CD4-positive, alpha-beta T cell treated with Interleukin-21 for 1 hour (primary cell): ENCODE results near the gene UBE2L3.
A peak's percentile ranks its signal among the peaks of the same experiment; 100 is the strongest.
"Not testable (repeated sequence)": the region's sequence is repeated elsewhere in the genome, so short reads cannot be mapped to it uniquely, and the experiment has no call there.

Experiments
- DNase-seq: peaks from one replicate; pipeline ENCODE4 v3.0.0-alpha.2; 2020

Gene UBE2L3

DNA sequence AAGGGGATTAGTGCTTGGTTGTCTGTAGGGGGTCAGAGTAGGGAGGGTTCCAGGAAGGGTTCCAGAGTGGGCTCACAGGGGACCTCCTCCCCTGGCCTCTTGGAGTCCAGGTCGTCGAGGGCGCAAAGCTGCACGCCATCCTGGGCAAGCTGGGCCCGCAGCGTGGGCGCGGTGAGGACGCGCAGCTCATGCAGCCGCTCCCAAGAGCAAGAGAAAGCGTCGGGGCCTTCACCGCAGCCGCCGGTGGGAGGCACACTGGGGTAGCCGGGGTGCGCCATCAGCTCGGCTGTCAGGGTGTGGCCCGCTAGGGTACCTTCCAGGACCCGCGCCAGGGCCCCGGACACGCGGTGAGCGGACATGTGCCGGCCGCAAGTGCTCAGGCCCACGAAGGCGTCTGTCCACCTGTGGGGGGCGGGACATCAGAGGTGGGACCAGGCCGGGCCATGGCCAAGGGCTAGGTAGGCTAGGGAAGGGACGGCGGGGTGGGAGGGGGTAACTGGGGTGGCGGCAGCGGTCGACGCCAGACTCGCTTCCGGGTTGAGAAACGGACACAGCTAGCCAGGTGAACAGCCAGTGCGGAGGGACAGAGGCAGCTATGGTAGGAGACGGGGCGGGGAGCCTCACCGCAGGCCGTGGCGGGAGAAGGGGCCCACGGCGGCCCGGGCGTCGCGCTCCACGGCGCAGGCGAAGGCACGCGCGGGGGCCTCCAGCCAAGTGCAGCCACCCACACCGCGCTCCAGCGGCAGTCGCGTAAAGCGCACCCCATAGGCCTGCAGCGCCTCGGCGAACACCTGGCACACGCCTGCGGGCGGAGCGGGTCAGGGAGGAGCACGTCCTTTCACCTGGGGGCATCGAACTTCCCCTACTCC, 61.1 kb downstream of the UBE2L3 start:
- no peak for DNase-seq

DNA sequence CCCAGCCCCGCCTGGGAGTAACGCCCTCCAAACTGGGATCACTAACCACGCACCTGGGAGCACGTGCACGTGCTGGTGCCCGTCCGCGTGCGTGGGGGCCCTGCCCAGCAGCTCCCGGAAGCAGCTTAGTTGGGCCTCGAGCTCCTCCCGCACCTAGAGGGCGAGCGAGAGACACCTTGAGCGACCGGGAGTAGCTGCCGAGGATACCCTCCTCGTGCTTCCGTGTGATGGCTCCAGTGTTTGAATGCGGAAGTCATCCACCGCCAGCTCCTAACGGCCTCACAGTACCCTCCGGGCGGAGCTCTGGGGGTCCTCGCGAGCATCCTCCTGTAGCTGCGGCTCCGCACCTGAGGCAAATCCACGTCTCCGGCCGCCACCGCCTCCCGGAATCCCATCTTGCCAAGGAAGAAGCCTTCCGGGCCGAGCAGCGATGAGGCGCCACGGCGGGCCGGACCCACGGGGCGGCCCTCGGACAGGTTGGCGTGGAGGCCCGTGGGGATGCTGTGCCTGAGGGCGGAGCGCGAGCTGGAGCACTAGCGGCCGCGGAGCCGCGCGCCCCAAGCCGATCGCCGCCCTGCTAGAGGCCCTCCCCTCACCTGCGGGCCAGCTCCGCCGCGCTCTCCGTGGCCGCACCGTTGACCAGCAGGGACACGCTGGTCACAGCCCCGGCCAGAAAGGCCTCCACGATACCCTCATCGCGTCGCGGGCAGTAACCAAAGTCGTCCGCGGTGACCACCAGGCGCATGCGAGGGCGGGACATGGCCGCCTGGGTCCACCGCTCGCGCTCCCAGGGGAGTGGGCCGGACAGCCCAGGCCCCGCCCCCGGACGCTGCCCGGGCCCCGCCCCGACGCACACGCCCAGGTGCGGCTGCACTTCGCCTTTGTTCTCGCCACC, 62.0 kb downstream of the UBE2L3 start, which contains the start of gene YDJC:
YDJC (minus strand) TSS at position 768 of the 895 bp plus-strand sequence; CDS start at position 760, 8 bp downstream.
- DNase-seq, result peak; percentile 94

DNA sequence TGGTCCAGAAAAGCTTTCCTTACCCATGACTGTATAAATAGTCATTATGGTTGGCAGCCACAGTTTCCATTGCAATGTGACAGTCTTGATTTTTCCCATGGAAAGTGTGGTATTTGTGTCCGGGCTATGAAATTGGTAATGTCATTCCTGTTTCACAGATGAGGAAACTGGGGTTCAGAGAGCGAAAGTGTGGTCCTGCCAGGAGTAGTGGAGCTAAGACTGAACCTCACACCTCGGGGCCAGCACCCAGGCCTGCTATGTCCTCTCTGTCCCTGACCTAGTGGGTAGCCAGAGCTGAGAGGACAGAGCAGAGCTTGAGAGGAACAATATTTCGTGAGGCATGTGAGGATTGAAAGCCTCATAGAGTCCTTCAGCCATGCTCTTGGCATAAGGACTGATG, 63.5 kb downstream of the UBE2L3 start:
- no peak for DNase-seq

DNA sequence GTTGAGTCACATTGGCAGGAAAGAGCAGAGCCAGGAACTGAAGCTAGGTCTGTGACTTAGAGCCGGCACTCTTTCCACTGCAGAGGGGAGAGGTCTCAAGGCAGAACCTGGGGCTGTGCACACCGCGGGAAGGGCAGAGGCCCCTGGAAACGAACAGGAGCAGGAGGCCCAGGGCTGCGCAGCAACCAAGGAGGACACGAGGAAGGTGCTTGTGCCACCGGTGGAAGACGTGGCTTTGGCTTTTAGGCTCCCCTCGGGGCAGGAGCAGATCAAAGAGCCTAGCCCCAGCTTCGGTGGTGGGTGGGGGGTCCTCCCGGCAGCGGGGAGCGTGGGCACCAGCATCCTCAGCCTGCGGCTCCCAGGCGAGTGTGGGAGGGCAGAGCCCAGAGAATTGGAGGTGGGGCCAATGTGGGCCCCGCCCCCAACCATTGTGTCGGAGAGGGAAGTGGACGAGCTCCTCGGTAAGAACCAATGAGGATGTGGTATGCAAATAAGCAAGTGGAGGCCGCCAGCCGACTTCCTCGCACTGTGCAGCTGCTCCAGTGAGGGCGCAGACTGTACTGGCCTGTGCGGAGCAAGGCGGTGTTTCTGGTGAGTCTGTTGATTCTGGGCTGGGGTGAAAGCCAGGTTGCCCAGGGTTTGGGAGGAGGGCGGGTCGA, 64.9 kb downstream of the UBE2L3 start, which contains the start of gene CCDC116:
CCDC116 (plus strand) TSS at position 524 of the 659 bp plus-strand sequence. CDS start 422 bp downstream, outside the sequence.
- DNase-seq, result peak; percentile 82

DNA sequence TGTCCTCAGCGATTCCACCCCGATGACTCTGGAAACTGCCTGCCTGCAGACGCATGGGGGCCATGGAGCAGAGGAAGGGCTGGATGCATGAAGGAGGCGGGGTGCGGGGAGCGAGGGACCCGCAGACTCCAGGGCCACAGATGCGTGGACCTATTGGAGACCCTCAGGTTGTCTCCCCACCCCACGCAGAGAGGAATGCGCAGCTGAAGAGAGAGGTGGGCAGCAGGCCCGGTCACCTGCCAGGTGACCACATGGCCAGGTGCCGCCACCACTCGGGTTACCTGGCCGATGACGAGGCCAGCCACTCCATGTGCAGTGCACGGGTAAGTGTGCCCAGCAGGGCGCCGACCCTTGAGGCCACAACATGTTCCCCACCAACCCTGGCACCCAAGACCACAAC, 65.4 kb downstream of the UBE2L3 start:
- no peak for DNase-seq

DNA sequence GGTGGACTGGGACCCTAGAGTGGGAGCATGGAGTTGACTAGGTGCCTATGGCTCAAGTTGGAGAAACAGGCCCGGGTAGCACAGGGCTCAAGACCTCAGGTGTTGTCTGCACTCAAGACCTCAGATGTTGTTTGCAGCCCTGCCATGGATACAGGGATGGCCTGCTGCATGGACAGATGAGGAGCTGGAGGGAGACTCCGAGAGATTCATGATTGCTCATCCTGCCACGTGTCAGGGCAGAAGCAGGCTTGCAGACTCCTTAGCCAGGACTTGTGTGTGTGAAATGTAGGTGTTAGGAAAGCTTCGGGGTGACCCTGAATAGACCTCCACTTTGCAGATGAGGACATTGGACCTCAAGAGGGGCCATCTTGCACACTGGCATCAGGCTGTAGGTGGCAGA, 66.0 kb downstream of the UBE2L3 start:
- DNase-seq, result no peak

DNA sequence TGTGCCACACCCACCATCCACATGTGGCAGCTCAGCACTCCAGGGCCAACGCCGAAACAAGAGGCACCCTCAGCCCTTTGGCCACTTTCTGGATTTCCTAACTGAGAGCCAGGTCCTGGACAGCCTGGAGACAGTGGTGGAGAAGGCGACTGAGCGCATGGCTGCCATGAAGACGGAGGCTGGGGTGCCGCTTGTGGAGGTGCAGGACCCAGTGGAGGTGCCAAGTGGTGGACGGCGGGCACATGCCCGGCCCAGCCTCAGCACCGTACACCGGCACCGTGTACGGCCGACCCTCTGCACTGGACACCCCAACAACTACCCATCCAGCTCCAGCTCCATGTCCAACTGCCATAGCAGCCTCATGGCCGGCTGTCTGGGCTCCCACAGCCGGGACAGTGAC, 66.6 kb downstream of the UBE2L3 start:
- no peak for DNase-seq

DNA sequence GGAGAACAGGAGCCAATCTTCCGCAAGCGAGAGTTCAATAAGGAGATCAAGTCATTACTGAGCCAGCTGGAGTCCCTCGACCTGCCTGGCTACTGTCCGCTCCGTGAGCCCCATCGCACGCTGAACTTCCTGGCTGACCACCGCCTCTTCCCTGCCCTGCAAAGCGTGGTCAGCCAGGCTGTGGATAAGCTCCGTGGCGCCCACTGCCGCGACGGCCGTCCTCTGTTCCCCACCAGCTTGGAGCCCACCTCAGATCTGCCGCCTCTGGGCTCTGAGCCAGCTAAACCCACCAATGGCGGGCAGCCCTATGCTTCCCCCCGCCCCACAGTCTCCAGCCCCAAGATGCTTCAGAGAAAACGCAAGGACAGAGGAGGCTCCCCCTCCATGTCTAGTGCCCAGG, 67.3 kb downstream of the UBE2L3 start:
- DNase-seq, result no peak

DNA sequence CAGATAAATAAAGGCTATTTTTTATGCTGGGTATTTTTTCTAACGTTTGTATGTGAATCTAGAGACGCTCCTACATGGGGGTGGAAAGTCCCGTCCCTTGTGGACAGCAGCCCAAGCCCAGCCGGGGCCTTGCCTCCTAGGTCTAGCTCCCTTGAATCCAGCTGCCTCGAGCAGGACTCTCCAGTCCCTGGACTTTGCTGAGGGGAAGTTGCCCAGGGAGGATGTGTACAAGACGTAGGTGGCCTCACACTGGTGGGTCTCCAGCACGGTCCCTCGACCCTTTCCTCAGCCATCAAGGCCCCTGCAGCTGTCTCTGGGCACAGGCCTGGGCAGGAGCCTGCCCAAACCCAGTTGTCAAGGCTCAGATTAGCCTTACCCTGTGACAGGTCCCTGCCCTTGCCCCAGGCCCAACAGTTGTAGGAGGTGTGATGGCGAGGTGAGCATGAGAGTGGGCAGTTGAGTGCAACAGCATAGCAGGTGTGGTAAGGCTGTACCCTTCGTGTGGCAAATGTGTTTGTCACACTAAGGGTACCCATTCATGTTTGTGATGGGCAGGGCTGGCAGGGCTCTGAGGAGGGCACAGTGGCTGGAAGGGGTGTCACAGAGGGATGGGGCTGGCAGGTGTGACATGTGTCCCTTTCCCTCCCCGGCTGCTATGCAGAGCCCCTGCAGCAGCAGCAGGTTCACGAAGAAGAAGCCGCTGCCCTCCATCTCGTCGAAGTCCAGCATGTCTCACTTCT, 68.4 kb downstream of the UBE2L3 start:
- DNase-seq, result no peak

DNA sequence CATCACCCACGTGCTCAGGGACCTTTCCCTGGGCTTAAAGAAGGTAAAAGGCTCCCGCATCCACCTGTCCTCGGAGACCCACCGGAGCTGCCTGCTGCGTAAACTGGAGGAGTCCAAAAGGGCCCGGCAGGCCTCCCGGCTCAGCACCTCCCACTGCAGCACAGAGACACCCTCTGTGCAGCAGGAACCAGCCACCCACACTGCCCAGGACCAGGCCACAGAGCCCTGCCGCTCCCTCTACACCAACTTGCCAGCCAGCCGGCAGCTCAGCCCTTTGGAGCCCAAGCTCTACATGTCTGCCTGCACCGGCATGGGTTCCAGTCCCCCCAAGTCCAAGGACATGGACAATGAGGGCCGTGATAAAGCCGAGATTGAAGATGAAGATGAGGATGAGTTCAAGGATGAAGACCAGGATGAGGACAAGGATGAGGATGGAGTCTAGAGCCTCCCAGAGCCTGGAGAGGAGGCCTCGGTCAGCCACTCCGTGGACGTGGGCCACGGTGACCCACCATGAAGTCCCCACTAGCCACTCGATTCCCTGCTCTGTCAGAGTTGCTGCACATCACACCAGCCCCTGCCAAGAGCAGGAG, 69.2 kb downstream of the UBE2L3 start:
- DNase-seq, result no peak

DNA sequence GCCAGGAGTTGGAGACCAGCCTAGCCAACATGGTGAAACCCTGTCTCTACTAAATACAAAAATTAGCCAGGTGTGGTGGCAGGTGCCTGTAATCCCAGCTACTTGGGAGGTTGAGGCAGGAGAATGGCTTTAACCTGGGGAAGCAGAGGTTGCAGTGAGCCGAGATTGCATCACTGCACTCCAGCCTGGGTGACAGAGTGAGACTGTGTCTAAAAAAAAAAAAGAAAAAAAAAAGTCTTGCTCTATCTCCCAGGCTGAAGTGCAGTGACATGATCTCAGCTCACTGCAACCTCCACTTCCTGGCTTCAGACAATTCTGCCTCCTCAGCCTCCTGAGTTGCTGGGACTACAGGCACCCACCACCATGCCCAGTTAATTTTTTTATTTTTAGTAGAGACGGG, 69.9 kb downstream of the UBE2L3 start:
- not testable (repeated sequence) for DNase-seq

DNA sequence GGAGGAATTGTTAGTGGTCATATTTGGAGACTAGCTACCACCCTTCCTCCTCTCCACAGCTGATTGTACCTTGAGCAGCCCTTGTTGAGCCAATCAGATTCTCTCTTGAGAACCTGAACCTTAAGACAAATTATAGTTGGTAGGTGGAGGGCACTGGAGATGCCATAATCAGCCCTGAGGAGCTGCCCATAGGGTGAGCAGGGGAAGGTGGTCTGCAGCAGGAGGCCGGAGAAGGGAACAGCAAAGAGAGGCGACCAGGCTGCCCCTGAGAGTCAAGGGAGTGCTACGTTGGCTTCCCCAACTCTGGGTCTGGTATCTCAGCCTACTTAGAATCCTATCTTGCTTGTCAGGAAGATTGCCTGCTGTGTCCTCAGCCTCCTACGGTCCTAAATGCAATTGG, 71.8 kb downstream of the UBE2L3 start:
- no peak for DNase-seq

DNA sequence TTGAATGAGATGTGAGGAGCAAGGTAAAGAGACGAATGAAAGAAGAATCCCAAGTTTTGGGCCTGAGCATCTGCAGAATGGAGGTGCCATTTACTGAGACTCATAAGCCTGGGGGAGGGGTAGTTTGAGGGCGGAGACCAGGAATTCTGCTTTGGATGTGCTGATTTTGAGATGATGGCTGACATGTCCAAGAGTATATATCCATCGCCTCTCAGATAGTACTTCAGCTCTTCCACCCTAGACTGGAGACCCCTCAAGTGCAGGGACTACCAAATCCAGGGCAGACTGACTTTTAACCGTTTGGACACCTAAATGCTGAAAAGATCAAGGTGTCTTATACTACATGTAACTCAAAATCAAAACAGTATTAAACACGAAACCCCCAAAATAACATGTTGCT, 73.3 kb downstream of the UBE2L3 start:
- DNase-seq, result no peak

DNA sequence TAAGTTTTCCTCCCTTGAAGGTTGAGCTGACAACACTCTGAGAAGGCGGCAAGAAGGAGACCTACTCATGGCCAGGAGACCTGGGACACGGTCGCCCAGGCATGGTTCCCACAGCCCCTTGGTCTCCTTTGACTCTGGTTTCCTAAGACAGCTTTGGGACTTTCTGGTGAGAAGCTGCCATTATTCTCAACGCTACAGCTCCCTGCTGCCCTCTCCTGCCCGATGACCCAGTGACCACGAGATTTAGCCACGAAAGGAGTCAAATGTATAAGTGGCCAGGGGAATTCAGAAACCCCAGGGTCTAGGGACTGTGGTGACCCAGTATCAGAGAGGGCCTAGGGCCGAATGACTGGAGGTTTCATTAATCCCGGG, 73.9 kb downstream of the UBE2L3 start:
- no peak for DNase-seq

DNA sequence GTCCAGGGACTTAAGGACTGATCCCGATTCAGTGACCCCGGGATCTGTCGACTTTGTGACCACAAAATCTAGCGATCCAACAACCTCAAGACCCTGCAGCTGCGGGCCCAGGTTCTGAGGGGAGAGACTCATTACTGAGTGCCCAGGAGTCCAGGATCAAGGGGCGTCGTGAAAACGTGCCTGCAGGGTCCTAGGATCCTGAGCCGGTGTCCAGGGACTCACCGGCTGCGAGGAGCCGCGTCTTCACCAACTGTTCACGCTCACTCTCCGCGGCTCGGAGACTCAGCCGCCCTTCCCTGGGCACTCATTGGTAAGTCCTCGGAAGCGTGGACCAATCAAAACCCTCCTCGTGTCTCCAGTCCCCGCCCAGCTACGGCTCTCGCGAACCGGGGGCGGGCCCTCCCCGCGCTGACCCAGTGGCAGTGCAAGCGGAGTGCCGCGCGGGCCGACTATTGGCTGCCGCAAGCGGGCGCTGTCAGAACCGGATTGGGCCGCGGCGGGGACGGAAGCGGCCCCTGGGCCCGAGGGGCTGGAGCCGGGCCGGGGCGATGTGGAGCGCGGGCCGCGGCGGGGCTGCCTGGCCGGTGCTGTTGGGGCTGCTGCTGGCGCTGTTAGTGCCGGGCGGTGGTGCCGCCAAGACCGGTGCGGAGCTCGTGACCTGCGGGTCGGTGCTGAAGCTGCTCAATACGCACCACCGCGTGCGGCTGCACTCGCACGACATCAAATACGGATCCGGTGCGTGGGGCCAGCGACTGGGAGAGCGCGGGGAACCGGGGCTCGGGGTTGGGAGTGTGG, 74.5 kb downstream of the UBE2L3 start, which contains the start of gene SDF2L1:
SDF2L1 (plus strand) TSS at position 514 of the 795 bp plus-strand sequence; CDS start at position 549, 35 bp downstream.
- DNase-seq, result peak; percentile 99

DNA sequence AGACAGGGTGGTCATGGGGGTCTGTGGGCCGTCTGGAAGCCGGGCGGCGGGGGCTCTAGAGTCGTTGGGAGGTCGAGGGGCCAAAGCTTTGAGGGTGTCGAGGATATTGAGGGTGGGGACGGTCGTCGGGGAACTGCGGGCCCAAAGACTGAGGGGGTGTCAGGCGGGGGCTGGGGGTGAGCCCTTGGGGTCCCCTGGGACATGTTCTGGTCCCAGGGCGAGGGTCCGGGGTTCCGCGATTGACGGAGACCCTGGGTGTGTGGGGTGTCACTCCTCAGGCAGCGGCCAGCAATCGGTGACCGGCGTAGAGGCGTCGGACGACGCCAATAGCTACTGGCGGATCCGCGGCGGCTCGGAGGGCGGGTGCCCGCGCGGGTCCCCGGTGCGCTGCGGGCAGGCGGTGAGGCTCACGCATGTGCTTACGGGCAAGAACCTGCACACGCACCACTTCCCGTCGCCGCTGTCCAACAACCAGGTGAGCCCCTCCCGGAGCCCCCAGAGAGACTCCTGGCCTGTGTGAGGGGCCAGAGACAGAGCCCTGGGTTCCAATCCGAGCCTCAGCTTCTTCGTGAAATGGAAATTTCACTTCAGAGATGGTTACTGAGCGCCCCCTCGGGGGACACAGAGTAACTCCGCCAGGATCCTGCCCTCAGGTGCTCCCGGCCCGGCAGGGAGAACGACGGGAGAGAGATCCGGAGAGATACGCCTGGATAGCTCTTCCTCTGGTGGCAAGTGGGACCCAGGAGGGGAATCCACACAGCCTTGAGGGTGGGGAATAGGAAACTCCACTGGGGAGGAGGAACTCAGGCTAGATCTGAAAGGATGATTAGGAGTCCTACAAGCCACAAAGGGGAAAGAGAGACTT, 75.3 kb downstream of the UBE2L3 start:
- peak; percentile 65 for DNase-seq

DNA sequence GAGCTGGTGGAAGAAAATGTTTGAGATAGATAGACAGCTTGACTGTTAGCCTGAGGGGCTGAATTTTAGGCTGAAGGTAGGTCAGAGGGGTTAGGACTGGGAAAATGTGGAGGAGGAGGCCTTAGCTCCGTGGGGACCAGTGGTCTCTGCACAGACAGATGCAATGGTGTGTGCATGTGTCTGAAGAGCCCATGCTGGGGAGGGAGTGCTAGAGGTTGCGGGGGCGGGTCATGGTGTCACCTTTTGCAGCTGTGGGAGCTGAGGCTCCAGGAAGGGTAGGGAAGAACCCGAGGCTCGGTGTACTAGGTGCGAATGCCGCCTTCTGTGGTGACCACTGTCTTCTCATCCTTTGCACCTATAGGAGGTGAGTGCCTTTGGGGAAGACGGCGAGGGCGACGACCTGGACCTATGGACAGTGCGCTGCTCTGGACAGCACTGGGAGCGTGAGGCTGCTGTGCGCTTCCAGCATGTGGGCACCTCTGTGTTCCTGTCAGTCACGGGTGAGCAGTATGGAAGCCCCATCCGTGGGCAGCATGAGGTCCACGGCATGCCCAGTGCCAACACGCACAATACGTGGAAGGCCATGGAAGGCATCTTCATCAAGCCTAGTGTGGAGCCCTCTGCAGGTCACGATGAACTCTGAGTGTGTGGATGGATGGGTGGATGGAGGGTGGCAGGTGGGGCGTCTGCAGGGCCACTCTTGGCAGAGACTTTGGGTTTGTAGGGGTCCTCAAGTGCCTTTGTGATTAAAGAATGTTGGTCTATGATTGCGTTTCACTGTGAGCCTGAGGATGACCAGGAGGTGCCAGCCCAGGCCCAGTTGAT, 76.2 kb downstream of the UBE2L3 start:
- DNase-seq, result no peak

DNA sequence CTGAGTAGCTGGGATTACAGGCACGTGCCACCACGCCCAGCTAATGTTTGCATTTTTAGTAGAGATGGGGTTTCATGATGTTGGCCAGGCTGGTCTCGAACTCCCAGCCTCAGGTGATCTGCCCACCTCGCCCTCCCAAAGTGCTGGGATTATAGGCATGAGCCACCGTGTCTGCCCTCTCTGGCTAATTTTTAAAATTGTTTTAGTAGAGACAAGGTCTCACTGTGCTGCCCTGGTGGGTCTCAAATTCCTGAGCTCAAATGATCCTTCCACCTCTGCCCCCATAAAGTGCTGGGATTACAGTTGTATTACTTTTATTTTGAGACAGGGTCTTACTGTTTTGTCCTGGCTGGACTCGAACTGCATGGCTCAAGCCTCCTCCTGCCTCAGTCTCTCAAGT, 78.0 kb downstream of the UBE2L3 start:
- DNase-seq, result not testable (repeated sequence)
